Fibroblast of the aortic adventitia (primary cell): ENCODE measurements around the gene ERO1B. TPM values are rescaled to one million over a fixed set of nuclear protein-coding genes. Genes with fewer than 3 reads are reported as not detected.

ENCODE experiments used
- DNase-seq: peaks from one replicate; pipeline ENCODE4 v3.0.0-alpha.2; 2010; ENCODE audit warnings: low read depth
- H3K4me3 ChIP-seq: 2 replicates; pipeline ENCODE4 v1.5.1; 2011; ENCODE audit warnings: low read depth, mild to moderate bottlenecking, control low read depth, low read length, moderate library complexity
- CTCF ChIP-seq: IDR thresholded peaks from 2 replicates; pipeline ENCODE4 v1.5.1; 2011; ENCODE audit warnings: mild to moderate bottlenecking, low read length, control low read depth, inconsistent platforms; ENCODE audit not compliant: insufficient read depth
- total RNA-seq: library from RNA; depleted of rRNA; stranded (reverse); fragments of >200 nt; gene quantifications from 2 replicates; pipeline ENCODE4 v1.2.3, GENCODE V29; 2012; ENCODE audit warnings: low replicate concordance

Gene ERO1B
- total RNA-seq, 1 donor: 1.4 TPM

GRCh38 chr1:236313427-236313826 lies 31.7 kb upstream of the ERO1B start:
- DNase-seq: no peak
- no peak overlapping the region for H3K4me3 ChIP-seq
- TF ChIP-seq CTCF: no peak

DNA sequence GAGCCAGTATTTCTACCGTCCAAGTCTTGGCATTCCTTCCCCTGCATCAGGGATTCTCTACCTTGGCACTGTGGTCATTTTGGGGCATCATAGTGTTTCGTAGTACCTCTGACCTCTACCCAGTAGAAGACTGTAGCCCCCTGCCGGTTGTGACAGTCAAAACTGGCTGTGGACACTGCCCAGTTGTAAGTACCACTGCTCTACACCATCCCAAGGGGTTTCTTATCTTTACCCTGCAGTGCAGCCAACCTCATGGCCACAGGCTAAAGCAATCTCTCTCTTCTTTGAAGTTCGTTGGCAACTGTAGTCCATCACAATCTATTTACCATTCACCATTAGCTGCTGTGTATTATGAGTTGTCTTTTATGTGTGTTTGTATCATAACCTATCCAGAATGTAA lies 29.3 kb upstream of the ERO1B start:
- no peak overlapping the region for H3K4me3 ChIP-seq
- DNase-seq: no peak
- no peak for TF ChIP-seq CTCF

DNA sequence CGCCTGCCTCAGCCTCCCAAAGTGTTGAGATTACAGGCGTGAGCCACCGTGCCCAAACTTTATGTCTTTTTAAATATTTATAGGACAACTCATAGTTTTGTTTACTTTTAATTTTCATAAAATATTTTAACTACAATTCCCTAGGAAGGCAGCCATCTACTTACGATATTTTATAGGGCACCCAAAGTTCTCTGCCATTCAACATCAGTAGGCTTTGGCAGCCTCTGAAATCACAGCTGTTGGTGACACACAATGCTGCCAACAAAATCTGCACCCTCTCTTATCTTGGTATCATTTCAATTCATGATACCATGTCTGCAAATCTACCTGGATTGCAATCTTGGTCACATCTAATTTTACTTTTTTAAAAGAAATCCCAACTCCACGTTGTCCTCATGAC lies 27.1 kb upstream of the ERO1B start:
- H3K4me3 ChIP-seq: no peak overlapping the region
- no peak for TF ChIP-seq CTCF
- DNase-seq: no peak

- DNase-seq: no peak
- no peak overlapping the region for H3K4me3 ChIP-seq
- TF ChIP-seq CTCF: no peak
Measured at GRCh38 chr1:236307435-236307834, 25.7 kb upstream of the ERO1B start.

DNA sequence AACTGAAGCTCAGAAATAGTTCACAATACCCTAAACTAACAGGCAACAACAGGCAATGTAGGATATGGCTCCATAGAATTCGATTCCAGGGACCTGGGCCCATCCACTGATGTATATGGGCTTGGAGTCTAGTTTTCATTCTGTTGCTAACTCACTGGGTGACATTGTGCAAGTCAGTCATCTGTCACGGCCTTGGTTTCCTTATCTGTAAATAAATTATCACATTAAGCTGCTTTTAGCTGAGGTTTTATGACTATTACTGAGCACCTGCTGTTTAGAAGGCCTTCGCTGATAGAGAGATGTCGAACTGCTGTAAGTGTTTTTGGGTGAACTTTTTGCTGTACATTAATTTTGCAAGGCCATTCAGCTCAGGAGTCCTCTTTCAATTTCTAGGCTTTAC lies 22.9 kb upstream of the ERO1B start:
- TF ChIP-seq CTCF: no peak
- H3K4me3 ChIP-seq: no peak overlapping the region

GRCh38 chr1:236303675-236304074 lies 21.9 kb upstream of the ERO1B start:
- no peak overlapping the region for H3K4me3 ChIP-seq
- no peak for DNase-seq
- TF ChIP-seq CTCF: no peak

More for the DNA sequence above, 22.9 kb upstream of the ERO1B start:
- no peak for DNase-seq

GRCh38 chr1:236302941-236303340 lies 21.2 kb upstream of the ERO1B start:
- TF ChIP-seq CTCF: no peak
- H3K4me3 ChIP-seq: no peak overlapping the region
- no peak for DNase-seq
